Measurements from ENCODE around the gene ALDH16A1.

DNA sequence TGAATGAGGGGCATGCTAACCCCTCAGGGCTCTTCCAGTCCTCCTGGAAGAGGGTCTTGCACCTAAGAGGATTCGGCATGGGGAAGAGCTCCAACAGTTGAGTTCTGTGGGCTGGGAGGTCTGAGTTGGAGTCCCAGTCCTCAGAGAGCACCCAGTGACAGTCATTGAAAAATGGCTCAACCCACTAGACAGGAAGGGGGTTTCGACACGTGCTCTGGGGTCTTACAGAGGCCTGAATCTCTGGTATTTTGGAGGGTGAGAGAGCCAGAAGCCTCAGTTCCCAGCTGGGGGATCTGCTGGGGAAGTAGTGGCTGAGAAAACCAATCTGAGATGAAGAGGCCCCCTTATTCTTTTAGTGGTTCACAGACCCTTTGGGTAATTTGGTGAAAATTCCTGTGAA lies 38.8 kb upstream of the ALDH16A1 start:
- no peak for TF ChIP-seq POLR2A (IDR thresholded peaks at IDR 0.05)
- TF ChIP-seq, protein P1, sequence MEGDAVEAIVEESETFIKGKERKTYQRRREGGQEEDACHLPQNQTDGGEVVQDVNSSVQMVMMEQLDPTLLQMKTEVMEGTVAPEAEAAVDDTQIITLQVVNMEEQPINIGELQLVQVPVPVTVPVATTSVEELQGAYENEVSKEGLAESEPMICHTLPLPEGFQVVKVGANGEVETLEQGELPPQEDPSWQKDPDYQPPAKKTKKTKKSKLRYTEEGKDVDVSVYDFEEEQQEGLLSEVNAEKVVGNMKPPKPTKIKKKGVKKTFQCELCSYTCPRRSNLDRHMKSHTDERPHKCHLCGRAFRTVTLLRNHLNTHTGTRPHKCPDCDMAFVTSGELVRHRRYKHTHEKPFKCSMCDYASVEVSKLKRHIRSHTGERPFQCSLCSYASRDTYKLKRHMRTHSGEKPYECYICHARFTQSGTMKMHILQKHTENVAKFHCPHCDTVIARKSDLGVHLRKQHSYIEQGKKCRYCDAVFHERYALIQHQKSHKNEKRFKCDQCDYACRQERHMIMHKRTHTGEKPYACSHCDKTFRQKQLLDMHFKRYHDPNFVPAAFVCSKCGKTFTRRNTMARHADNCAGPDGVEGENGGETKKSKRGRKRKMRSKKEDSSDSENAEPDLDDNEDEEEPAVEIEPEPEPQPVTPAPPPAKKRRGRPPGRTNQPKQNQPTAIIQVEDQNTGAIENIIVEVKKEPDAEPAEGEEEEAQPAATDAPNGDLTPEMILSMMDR (IDR thresholded peaks at IDR 0.05 in 4 of 5, conservative IDR thresholded peaks at IDR 0.05 in 1 of 5): no peak

Data from gastrocnemius medialis (tissue), 4 donors.